Astrocyte of the cerebellum (primary cell): ENCODE data around the gene ARHGEF25.
A peak's percentile ranks its signal among the peaks of the same experiment; 100 is the strongest.

Experiments
- DNase-seq: peaks from one replicate; pipeline ENCODE4 v3.0.0-alpha.2; 2011; ENCODE audit warnings: low read depth
- H3K4me3 ChIP-seq: 2 replicates; pipeline ENCODE4 v1.5.1; 2011; ENCODE audit warnings: mild to moderate bottlenecking, low read depth, low read length, moderate library complexity
- CTCF ChIP-seq: IDR thresholded peaks from 2 replicates; pipeline ENCODE4 v1.5.1; 2012; ENCODE audit warnings: low read length, low read depth, moderate library complexity, mild to moderate bottlenecking; ENCODE audit errors: missing control alignments
- in situ Hi-C: cut with HindIII; loops from 2 replicates; pipeline ENCODE4 v1.10.0; 2017; ENCODE audit warnings: low sequenced_read_pairs

ARHGEF25 gene

DNA sequence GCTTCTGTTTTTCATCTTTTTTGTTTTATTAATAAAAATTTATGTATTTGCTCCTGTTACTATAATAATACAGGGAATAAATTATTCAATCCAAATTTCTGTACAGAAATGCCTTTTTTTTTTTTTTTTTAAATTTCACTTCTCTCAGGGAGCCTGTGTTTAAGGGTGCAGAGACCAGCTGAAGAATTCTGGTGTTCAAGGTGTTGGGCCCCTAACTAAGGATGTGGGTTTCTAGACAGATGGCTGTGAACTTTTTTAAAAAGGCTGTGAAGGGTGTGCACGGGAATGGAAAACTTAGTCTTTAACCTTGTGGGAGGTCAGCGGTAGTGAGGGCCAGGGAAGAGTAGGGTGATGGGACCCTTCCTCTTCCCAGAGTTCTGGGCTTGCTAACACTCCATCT, 7.9 kb upstream of the ARHGEF25 start:
- no peak for TF ChIP-seq CTCF
- no peak for DNase-seq
- in situ Hi-C loops = no loop called here
- H3K4me3 ChIP-seq = no peak overlapping the region

GRCh38 chr12:57603815-57604453, 7.3 kb upstream of the ARHGEF25 start:
- no peak for TF ChIP-seq CTCF
- DNase-seq = no peak
- H3K4me3 ChIP-seq = peak overlapping the region; percentile 84
- in situ Hi-C loops = no loop called here

DNA sequence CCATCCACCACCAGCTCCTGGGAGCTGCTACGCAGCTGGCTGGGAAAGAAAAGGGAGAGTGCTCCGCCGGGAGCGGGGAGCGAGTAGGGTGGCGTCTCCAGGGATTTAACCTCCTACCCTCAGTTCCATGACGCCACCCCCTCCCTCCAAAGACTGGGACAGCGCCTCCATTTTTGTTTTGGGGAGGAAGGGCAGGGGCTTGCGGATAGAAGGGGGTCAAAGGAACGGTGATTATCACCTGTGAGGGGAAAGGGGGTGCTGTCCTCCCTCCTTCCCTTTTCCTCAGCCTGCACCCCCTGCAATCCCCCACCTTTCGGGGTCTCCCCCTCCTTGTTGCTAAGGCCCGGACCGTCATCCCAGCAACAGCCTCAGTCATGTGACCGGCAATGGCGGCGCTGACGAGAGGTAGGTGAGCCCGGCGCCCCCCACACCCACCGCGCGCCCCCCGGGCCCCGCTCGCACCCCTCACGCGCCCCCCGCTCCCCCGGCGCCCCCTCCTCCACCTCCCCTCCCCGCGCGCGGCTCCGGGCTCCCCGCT, 6.7 kb upstream of the ARHGEF25 start, which contains the start of gene DTX3:
TSS of gene DTX3 (plus strand) at position 371 of the 538 bp plus-strand sequence. CDS start 1,694 bp downstream, outside the sequence.
- DNase-seq = no peak
- TF ChIP-seq CTCF = no peak
- in situ Hi-C loops = no loop called here
- H3K4me3 ChIP-seq = peak within 1 kb of the TSS; percentile 84

DNA sequence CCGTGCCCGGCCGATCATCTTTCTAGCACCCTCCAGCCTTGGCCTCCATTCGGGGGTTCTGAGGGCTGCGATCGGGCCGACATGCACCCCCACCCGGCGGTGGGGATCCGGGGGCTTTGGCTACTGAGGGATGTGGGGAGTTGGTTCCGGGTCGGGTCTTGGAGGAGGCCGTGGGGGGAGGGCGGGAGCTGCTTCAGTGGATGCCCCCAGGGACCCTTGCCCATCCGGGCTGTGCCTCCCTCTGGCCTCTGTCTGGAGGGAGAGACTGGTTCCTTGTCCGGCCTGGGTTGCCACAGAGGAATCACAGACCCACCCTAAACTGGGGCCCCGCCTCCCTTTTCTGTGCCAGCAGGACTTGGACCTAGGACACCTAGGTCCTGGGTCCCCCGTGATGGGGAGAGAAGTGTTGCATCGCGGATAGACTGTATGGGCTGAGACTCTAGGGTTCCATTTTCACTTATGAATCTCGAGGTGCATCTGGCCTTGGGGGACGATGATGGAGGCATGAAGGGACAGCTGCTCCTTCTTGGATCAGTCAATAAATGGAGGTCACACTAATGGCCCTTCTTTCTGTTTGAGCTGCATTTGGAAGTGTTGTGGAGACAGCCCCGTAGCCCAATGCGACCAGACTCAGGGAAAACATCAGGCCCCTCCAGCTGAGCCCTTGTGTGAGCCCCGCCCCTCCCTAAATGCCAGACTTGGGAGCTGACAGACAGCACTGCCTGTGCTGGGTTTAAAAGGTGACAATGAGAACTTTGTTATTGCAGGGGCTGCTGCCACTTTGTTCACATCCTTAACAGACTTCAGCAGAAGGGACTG, 6.0 kb upstream of the ARHGEF25 start:
- no peak for TF ChIP-seq CTCF
- no peak for DNase-seq
- in situ Hi-C loops = no loop called here
- peak overlapping the region; percentile 84 for H3K4me3 ChIP-seq

DNA sequence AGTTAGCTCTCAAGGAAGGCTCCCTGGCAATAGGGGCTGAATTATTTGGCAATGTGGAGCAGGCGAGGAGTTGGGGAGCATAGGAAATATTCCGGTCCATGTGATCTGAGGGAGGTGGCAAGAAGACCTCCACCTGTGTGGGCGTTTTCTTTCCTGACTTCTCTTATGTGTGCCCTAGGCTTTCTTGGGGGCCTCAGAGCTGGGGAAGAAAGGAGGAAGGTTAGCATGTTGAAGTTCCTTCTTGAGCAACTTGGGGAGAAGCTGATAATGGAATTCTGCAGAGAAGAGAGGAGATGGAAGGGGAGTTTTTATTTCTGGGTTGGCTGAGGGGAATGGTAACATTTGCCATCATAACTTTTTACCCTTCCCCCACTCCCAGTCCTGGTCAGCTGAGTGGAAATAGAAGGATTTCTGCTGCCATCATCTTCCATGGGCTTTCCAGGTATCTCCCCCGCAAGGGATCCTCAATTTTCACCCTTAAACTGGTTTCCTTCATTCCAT, 5.4 kb upstream of the ARHGEF25 start:
- in situ Hi-C loops = no loop called here

More for the DNA sequence above, 5.4 kb upstream of the ARHGEF25 start:
- peak overlapping the region; percentile 84 for H3K4me3 ChIP-seq
- TF ChIP-seq CTCF = no peak
- no peak for DNase-seq
